Peyer's patch (tissue), 4 donors: ENCODE measurements around the gene ARFGAP1. TPM values are rescaled to one million over a fixed set of nuclear protein-coding genes. Genes with fewer than 3 reads are reported as not detected.
"Not testable (repeated sequence)": the region's sequence is repeated elsewhere in the genome, so short reads cannot be mapped to it uniquely, and the experiment has no call there.

Source experiments
- DNase-seq, 3 donors: peaks; one replicate each; pipeline ENCODE4 v3.0.0-alpha.2; 2017 to 2019
- H3K27ac ChIP-seq, 4 donors: fragments of 200-600 bp; sonication (generic); one replicate each; pipeline ENCODE4 v1.5.1; 2016 to 2019
- H3K27me3 ChIP-seq, 2 donors: fragments of 200-600 bp; sonication (generic); one replicate each; pipeline ENCODE4 v1.5.1; 2019
- H3K36me3 ChIP-seq, 3 donors: fragments of 200-600 bp; sonication (generic); one replicate each; pipeline ENCODE4 v1.5.1; 2016 to 2019
- H3K4me1 ChIP-seq, 4 donors: fragments of 200-600 bp; sonication (generic); one replicate each; pipeline ENCODE4 v1.5.1; 2016 to 2019
- H3K4me3 ChIP-seq, 4 donors: fragments of 200-600 bp; sonication (generic); 1 replicate in 3 of 4; 2 replicates in 1 of 4; pipeline ENCODE4 v1.5.1; 2016 to 2019; ENCODE audit warnings: mild to moderate bottlenecking in 1 of 4
- H3K9me3 ChIP-seq, 4 donors: fragments of 200-600 bp; sonication (generic); one replicate each; pipeline ENCODE4 v1.5.1; 2016 to 2019; ENCODE audit warnings: mild to moderate bottlenecking in 1 of 4
- CTCF ChIP-seq, 6 experiments: fragments of 450-650 bp in 4 of 6; fragments of 200-600 bp in 2 of 6; sonication (generic) in 1 of 6; IDR thresholded peaks; one replicate each; pipeline ENCODE4 v1.5.1; 2017 to 2019; ENCODE audit warnings: antibody characterized with exemption in 6 of 6, mild to moderate bottlenecking in 3 of 6, moderate library complexity in 1 of 6
- POLR2A ChIP-seq, 2 donors: fragments of 450-650 bp; IDR thresholded peaks; one replicate each; pipeline ENCODE4 v1.5.1; 2017; ENCODE audit warnings: antibody characterized with exemption in 2 of 2, mild to moderate bottlenecking in 2 of 2, moderate library complexity in 2 of 2
- total RNA-seq, 4 donors: library from RNA; depleted of rRNA; stranded (reverse); fragments of >200 nt; gene quantifications; one replicate each; pipeline ENCODE4 v1.1.0, GENCODE V29; 2016

The ARFGAP1 gene
- total RNA-seq, 4 donors from 2014 or later, result 66.6 to 149 (median 89.8) TPM

GRCh38 chr20:63247671-63248228 is 24.9 kb upstream of the ARFGAP1 start:
- Histone ChIP-seq H3K36me3 (no peaks in the 10 kb centered on the region), H3K4me3 (no peak overlapping the region), H3K27ac (no peak overlapping the region), H3K4me1 (no peaks in the 10 kb centered on the region), H3K9me3 (no peaks in the 10 kb centered on the region), H3K27me3 (peaks cover 0 to 8% of the 10 kb centered on the region in 2 donors)
- no peak for TF ChIP-seq POLR2A (IDR thresholded peaks at IDR 0.05)
- TF ChIP-seq CTCF (IDR thresholded peaks at IDR 0.05), result no peak
- DNase-seq, result no peak

GRCh38 chr20:63248835-63249591 is 23.6 kb upstream of the ARFGAP1 start:
- no peak overlapping the region for H3K27ac ChIP-seq
- no peak overlapping the region for H3K4me3 ChIP-seq
- TF ChIP-seq POLR2A (IDR thresholded peaks at IDR 0.05) (no peak), CTCF (IDR thresholded peaks at IDR 0.05) (no peak)
- no peaks in the 10 kb centered on the region for H3K9me3 ChIP-seq
- DNase-seq, result no peak
- peaks cover 0 to 16% of the 10 kb centered on the region in 2 donors for H3K27me3 ChIP-seq
- no peaks in the 10 kb centered on the region for H3K36me3 ChIP-seq
- H3K4me1 ChIP-seq, result peaks cover 0 to 6% (median 5%) of the 10 kb centered on the region in 4 donors

- Histone ChIP-seq H3K4me3 (no peak overlapping the region), H3K36me3 (no peaks in the 10 kb centered on the region), H3K9me3 (no peaks in the 10 kb centered on the region), H3K27ac (no peak overlapping the region), H3K27me3 (peaks cover 0 to 25% of the 10 kb centered on the region in 2 donors), H3K4me1 (peaks cover 0 to 12% (median 8%) of the 10 kb centered on the region in 4 donors)
- no peak for TF ChIP-seq POLR2A (IDR thresholded peaks at IDR 0.05)
- no peak for TF ChIP-seq CTCF (IDR thresholded peaks at IDR 0.05)
- no peak for DNase-seq
These were observed 22.7 kb upstream of the ARFGAP1 start for GRCh38 chr20:63249891-63250290.

- DNase-seq, H3K9me3 ChIP-seq, H3K27ac ChIP-seq, H3K4me3 ChIP-seq, H3K36me3 ChIP-seq: not testable (repeated sequence)
- Histone ChIP-seq H3K4me1 (peaks cover 0 to 12% (median 8%) of the 10 kb centered on the region in 4 donors), H3K27me3 (peaks cover 0 to 28% of the 10 kb centered on the region in 2 donors)
These were observed 21.3 kb upstream of the ARFGAP1 start for GRCh38 chr20:63251350-63251749.

- Histone ChIP-seq H3K4me3 (no peak overlapping the region), H3K4me1 (peaks cover 0 to 12% (median 8%) of the 10 kb centered on the region in 4 donors), H3K27me3 (peaks cover 0 to 28% of the 10 kb centered on the region in 2 donors), H3K36me3 (no peaks in the 10 kb centered on the region), H3K27ac (no peak overlapping the region), H3K9me3 (no peaks in the 10 kb centered on the region)
- TF ChIP-seq CTCF (IDR thresholded peaks at IDR 0.05), result no peak
- DNase-seq, result no peak
These were observed 20.3 kb upstream of the ARFGAP1 start for GRCh38 chr20:63252284-63252711.

- H3K9me3 ChIP-seq, result no peaks in the 10 kb centered on the region
- TF ChIP-seq CTCF (IDR thresholded peaks at IDR 0.05), result no peak
- no peak for TF ChIP-seq POLR2A (IDR thresholded peaks at IDR 0.05)
- DNase-seq, result no peak
- H3K4me3 ChIP-seq, result peak overlapping the region in 1 of 4 donors; percentile 41
- peaks cover 0 to 12% (median 8%) of the 10 kb centered on the region in 4 donors for H3K4me1 ChIP-seq
- no peak overlapping the region for H3K27ac ChIP-seq
- H3K36me3 ChIP-seq, result no peaks in the 10 kb centered on the region
- peaks cover 0 to 26% of the 10 kb centered on the region in 2 donors for H3K27me3 ChIP-seq
These were observed 19.6 kb upstream of the ARFGAP1 start for GRCh38 chr20:63253065-63253437.
